HG03571 (cell line): ENCODE results near the gene RAB3GAP2.
"Not testable (repeated sequence)": the region's sequence is repeated elsewhere in the genome, so short reads cannot be mapped to it uniquely, and the experiment has no call there.

Source experiments
- ATAC-seq: cut with Tn5 transposase; IDR thresholded peaks from one replicate; pipeline ENCODE4 v1.9.1; 2021; ENCODE audit not compliant: unreplicated experiment

RAB3GAP2 gene

GRCh38 chr1:220287129-220287528 is 14.9 kb upstream of the RAB3GAP2 start:
- ATAC-seq, result no peak

DNA sequence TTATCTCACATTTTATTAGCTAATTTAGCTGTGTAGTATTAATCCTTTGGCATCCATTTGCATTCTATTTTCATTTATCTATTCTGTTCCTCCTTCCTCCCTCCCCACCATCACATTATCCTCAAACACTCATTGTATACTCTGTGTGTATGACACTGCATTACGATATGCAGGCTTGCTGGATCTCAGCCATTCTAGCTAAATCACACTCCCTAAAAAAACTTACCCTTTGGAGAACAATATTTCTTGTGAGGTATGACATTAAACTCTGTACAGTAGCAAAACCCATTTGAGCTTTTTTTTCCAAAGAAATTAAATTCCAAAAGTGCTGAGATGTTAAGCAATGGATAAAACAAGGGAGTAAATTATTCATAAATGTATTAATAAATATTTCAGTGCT is 11.4 kb upstream of the RAB3GAP2 start:
- ATAC-seq, result no peak

GRCh38 chr1:220281159-220281574 is 8.9 kb upstream of the RAB3GAP2 start:
- no peak for ATAC-seq

DNA sequence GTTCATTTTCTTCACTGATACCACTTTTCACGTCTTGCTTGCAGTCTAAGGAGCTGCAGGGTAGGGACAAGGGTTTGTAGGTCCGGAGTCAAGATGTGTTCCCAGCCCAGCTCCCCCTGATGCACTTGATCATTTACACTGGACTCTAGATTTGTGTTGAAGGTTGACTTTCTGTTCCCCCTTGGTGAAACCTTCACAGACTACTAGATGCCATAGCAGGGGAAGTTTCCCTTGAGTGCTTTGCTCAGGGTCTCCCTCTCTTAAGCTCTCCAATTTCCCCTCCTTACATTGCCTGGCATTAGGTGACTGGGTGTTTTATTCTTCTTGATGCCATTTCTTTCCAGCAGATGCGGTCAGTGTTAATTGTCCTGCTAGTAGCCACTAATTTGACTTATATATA is 8.0 kb upstream of the RAB3GAP2 start:
- ATAC-seq, result no peak

DNA sequence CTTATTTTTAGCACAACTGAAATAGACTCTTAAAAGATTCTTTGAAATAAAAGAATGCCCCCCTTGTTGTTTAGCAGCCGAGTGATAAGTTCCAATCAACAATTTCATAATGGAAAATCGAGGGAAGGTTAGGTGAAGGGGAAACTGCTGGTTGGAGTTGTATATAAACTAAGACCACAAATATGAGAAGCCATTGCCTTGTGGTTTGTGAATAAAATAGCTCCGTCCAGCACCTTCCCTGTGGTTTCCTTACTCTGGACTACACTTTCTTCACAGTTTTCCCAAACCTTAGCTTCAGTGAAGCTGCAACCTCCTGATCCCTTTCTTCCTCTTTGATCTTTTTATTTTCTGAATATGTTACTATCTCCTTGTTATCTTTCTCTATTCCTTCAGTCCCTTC is 6.7 kb upstream of the RAB3GAP2 start:
- no peak for ATAC-seq

- no peak for ATAC-seq
Observed at GRCh38 chr1:220275430-220275829, 3.2 kb upstream of the RAB3GAP2 start.

DNA sequence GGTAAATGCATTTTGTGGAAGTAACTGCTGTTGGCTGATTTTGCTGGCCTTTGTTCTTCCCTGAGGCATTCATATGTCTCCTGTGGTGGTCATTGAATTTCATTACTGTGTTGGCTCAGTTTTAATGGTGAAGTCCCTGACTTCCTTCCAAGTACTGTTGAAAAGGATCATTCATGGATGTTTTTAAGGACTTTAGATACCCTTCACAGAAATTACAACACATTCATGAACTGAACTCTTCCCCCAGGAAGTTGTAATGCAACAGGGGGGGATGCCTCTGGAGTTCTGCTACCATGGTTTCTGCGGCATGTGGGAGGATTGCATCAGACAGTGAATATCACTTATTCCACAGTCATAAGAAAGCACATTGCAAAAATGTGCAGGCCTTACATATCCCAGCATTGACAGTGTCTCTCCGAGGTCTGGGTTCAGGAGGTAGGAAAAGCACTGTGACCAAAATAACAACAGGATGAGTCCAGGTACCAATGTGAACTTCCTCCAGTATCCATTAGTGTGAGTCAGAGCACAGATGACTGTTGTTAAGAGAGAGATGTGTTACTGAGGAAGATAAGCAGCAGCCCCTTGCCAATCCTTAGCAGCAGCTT is 2.1 kb upstream of the RAB3GAP2 start:
- ATAC-seq, result no peak

DNA sequence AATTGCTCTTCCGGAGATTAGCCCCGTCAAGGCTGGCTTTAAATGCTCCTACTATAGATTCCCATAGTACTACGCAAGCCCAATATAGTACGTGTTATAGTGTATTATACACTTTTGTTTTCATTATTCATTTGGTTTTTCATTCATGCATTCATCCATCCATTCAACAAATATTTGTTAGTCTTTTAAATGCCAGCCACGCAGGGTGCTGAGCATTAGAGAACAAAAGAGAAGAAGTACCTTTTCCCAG is 513 bp upstream of the RAB3GAP2 start:
- no peak for ATAC-seq

GRCh38 chr1:220271706-220272046 is 577 bp downstream of the RAB3GAP2 start:
- no peak for ATAC-seq

GRCh38 chr1:220269036-220269435 is 3.2 kb downstream of the RAB3GAP2 start:
- ATAC-seq, result no peak

DNA sequence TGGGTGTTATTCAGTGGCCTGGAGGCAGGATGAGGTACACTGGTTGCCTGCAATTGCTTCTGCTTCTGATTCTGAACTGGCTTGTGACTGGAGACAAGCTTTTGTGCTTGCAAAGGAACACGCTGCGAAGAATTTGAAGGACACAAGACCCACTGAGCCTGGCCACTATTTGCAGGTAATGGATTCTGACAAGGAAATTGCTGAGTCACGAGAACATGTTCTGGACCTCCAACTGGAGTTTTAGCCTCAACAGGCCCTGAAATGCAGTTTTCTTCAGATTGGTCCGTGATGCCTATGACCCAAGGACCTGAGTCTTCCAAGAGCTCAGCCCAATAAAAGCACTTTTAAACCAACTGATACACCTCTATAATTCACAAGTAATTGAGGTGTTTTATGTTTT is 4.6 kb downstream of the RAB3GAP2 start:
- ATAC-seq, result no peak

GRCh38 chr1:220260228-220260627 is 12.0 kb downstream of the RAB3GAP2 start:
- not testable (repeated sequence) for ATAC-seq

DNA sequence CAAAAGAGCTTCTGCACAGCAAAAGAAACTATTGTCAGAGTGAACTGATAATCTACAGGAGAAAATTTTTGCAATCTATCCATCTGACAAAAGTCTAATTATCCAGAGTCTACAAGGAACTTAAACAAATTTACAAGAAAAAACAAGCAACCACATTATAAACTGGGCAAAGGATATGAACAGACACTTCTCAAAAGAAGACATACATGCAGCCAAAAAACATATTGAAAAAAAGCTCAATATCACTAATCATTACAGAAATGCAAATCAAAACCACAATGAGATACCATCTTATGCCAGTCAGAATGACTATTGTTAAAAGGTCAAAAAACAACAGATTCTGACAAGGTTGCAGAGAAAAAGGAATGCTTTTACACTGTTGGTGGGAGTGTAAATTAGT is 12.5 kb downstream of the RAB3GAP2 start:
- ATAC-seq, result not testable (repeated sequence)

DNA sequence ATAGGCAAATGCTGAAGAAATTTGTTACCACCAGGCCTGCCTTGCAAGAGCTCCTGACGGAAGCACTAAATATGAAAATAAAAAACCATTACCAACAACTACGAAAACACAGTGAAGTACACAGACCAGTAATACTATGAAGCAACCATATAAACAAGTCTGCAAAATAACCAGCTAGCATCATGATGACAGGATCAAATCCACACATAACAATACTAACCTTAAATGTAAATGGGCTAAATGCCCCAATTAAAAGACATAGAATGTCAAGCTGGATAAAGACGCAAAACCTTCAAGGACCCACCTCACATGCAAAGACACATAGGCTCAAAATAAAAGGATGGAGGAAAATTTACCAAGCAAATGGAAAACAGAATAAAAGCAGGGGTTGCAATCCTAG is 16.1 kb downstream of the RAB3GAP2 start:
- ATAC-seq, result not testable (repeated sequence)

DNA sequence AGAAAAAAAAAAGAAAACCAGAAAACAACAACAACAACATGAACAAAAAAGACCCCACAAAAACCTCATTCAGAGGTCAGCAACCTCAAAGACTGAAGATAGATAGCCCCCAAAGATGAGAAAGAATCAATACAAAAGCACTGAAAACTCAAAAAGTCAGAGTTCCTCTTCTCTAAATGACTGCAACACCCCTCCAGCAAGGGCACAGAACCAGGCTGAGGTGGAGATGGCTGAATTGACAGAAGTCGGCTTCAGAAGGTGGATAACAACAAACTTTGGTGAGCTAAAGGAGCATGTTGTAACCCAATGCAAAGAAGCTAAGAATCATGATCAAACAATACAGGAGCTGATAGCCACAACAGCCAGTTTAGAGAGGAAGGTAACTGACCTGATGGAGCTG is 17.0 kb downstream of the RAB3GAP2 start:
- no peak for ATAC-seq

DNA sequence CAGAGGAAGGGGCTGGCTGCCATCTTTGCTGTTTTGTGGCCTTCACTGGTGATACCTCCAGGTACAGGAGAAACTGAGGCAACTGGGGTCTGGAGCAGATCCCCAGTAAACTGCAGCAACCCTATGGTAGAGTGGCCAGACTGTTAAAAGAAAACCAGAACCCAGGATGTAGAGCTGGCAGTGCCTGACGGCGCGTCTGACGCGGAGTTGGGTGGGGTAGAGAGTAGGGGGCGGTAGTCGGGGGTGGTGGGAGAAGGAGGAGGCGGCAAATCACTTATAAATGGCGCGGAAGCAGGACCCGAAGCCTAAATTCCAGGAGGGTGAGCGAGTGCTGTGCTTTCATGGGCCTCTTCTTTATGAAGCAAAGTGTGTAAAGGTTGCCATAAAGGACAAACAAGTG is 19.0 kb downstream of the RAB3GAP2 start:
- not testable (repeated sequence) for ATAC-seq

DNA sequence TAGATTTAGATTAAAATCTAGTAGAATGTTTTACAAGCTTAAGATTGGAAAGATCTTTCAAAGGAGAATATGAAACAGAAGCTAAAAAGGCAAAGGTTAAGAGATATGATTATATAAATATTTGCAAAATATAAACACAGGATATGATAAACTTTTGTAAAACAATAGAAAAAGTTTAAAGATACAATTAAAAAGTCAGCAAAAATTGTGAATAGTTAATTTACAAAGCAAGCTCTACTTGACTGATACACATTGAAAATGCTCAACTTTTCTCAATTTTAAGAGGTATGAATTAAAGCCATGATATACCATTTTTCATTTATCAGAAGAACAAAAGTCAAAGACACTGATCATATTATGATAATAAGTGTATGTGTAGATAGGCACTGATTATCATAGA is 21.0 kb downstream of the RAB3GAP2 start:
- ATAC-seq, result no peak

DNA sequence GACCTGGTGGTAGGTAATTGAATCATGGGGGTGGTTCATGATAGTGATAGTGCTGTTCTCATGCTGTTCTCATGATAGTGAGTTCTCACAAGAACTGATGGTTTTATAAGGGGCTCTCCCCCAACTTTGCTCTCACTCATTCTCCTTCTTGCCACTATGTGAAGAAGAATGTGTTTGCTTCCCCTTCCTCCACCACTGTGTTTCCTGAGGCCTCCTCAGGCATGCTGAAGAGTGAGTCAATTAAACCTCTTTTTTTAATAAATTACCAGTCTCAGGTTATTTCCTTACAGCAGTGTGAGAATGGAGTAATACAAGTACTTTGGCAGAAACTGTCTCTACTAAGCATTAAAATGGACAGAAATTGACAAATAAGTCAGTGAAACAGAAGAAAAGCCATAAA is 21.6 kb downstream of the RAB3GAP2 start:
- ATAC-seq, result no peak

DNA sequence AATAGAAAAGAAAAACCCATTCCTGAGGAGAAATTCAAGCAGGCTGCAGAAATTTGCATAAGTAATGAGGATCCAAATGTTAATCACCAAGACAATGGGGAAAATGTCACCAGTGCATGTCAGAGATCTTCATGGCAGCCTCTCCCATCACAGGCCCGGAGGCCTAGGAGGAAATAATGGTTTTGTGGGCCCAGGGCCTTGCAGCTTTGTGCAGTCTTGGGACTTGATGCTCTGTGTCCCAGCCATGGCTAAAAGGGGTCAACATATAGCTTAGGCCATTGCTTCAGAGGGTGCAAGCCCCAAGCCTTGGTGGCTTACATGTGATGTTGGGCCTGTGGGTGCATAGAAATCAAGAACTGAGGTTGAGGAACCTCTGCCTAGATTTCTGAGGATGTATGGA is 22.7 kb downstream of the RAB3GAP2 start:
- no peak for ATAC-seq

DNA sequence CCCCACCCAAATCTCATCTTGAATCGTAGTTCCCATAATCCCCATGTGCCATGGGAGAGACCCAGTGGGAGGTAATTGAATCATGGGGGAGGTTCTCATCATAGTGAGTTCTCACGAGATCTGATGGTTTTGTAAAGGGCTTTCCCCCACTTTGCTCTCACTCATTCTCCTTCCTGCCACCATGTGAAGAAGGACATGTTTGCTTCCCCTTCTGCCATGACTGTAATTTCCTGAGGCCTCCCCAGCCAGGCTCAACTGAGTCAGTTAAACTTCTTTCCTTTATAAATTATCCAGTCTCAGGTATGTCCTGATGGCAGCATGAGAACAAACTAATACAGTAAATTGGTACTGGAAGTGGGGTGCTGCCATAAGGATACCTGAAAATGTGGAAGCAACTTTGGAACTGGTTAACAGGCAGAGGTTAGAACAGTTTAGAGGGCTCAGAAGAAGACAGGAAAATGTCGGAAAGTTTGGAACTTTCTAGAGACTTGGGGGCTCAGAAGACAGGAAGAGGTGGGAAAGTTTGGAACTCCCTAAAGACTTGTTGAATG is 23.5 kb downstream of the RAB3GAP2 start:
- not testable (repeated sequence) for ATAC-seq

DNA sequence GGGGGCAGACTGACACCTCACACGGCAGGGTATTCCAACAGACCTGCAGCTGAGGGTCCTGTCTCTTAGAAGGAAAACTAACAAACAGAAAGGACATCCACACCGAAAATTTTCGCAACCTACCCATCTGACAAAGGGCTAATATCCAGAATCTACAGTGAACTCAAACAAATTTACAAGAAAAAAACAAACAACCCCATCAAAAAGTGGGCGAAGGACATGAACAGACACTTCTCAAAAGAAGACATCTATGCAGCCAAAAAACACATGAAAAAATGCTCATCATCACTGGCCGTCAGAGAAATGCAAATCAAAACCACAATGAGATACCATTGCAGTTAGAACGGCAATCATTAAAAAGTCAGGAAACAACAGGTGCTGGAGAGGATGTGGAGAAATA is 26.4 kb downstream of the RAB3GAP2 start:
- not testable (repeated sequence) for ATAC-seq

GRCh38 chr1:220243947-220244346 is 28.3 kb downstream of the RAB3GAP2 start:
- ATAC-seq, result no peak

DNA sequence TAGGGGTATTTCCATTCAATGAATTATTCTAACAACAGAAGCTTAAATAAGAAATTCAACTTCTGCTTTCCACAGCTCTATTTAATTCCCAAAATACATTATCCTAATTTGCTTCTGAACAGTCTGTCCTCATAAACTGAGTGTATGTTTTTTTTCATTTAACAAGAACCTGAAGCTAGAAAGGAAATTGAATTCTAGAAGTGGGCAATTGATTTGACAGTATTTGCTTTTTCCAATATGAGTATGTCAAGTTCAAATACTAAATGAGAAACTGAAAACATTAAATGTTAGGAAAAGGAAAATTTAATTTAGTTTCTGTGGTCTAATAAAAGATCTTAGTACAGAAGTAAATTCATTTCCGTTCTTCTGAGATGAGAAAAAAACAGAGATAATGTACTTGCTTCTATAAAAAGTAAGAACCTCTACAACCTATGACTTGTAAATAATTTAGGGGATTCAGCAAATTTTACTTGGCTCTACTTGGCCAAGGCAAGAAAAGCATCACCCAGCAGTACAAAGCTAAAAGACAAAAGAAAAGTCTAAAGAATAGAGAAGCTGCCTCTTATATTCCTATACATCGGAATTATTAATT is 31.1 kb downstream of the RAB3GAP2 start:
- ATAC-seq, result no peak
